Naive thymus-derived CD8-positive, alpha-beta T cell (primary cell): ENCODE measurements around the gene NGLY1. TPM values are rescaled to one million over a fixed set of nuclear protein-coding genes. Genes with fewer than 3 reads are reported as not detected.

Experiments
- ATAC-seq, 2 donors: fragments of 150-1000 bp; cut with Tn5 transposase in 1 of 2; sonication (Bioruptor Pico), chemical (Tn5 transposase) in 1 of 2; 1 replicate in 1 of 2; 2 replicates in 1 of 2; pipeline ENCODE4 v1.10.0; 2021; ENCODE audit warnings: mild to moderate bottlenecking in 2 of 2, moderate library complexity in 2 of 2
- POLR2A ChIA-PET: fragments of 350-600 bp; sonication (Branson Sonifier 250); formaldehyde crosslinking; loops from one replicate; lab custom pipeline; 2021; ENCODE audit warnings: antibody characterized with exemption; lab: Charles Lee
- DNase-seq, 10 donors: peaks; one replicate each; pipeline versions ENCODE4 v3.0.0 to v3.0.0-alpha.2; 2020 to 2022
- H3K27ac Mint-ChIP-seq, 10 donors: one replicate each; pipeline ENCODE4 v1.8.0; 2020 to 2022; ENCODE audit warnings: mild to moderate bottlenecking in 10 of 10, mixed read lengths in 10 of 10, moderate library complexity in 4 of 10, inconsistent platforms in 1 of 10
- H3K27me3 Mint-ChIP-seq, 5 donors: one replicate each; pipeline ENCODE4 v1.8.0; 2021 to 2022; ENCODE audit warnings: mixed read lengths in 5 of 5
- H3K36me3 Mint-ChIP-seq, 3 donors: one replicate each; pipeline ENCODE4 v1.8.0; 2020 to 2022; ENCODE audit warnings: mixed read lengths in 3 of 3, mild to moderate bottlenecking in 2 of 3, inconsistent platforms in 1 of 3
- H3K4me1 Mint-ChIP-seq, 4 donors: one replicate each; pipeline ENCODE4 v1.8.0; 2021 to 2022; ENCODE audit warnings: mixed read lengths in 4 of 4
- H3K4me3 Mint-ChIP-seq, 10 donors: one replicate each; pipeline ENCODE4 v1.8.0; 2020 to 2022; ENCODE audit warnings: mild to moderate bottlenecking in 10 of 10, mixed read lengths in 10 of 10, moderate library complexity in 6 of 10, inconsistent platforms in 1 of 10
- H3K9me3 Mint-ChIP-seq, 9 donors: one replicate each; pipeline ENCODE4 v1.8.0; 2020 to 2022; ENCODE audit warnings: mixed read lengths in 9 of 9, mild to moderate bottlenecking in 3 of 9, inconsistent platforms in 1 of 9, moderate library complexity in 1 of 9
- polyA plus RNA-seq, 3 donors: library from polyadenylated mRNA; unstranded; fragments of 300-500 nt; fragmentation: Illumina TruSeq; gene quantifications; one replicate each; pipeline ENCODE4 v1.2.3, GENCODE V29; 2021
- total RNA-seq, 8 experiments: library from RNA in 2 of 8; stranded (reverse) in 2 of 8; gene quantifications; one replicate each; pipeline ENCODE4 v1.2.3 and lab custom pipeline; 2021 to 2026

The NGLY1 gene
- total and polyA plus RNA-seq, 5 experiments from 2014 or later = 33.4 to 92.4 (median 52.0) TPM

- Mint-ChIP-seq H3K4me3 (peak overlapping the region; percentile 84 to 96 (median 94)), H3K9me3 (no peaks in the 10 kb centered on the region), H3K36me3 (peaks cover 5 to 23% (median 11%) of the 10 kb centered on the region in 3 donors), H3K27ac (peak overlapping the region; percentile 67 to 95 (median 91)), H3K27me3 (no peaks in the 10 kb centered on the region), H3K4me1 (peaks cover 12 to 49% (median 45%) of the 10 kb centered on the region in 4 donors)
- ATAC-seq = no peak
- POLR2A ChIA-PET = interaction anchor here (1.4 kb wide), 1 partner anchor 8 kb away, joined by 5 read pairs; the partner anchor contains the start of gene OXSM
- DNase-seq = no peak
These were observed 1.3 kb downstream of the NGLY1 start for GRCh38 chr3:25781758-25782594.

- peak overlapping the region; percentile 84 to 96 (median 94) for H3K4me3 Mint-ChIP-seq
These were observed 2.0 kb downstream of the NGLY1 start for GRCh38 chr3:25781145-25781757.

GRCh38 chr3:25780618-25781017, 2.6 kb downstream of the NGLY1 start:
- DNase-seq = no peak
- POLR2A ChIA-PET = interaction anchor here (1.4 kb wide), 1 partner anchor 9 kb away, joined by 5 read pairs; the partner anchor contains the start of gene OXSM
- H3K27me3 Mint-ChIP-seq = no peaks in the 10 kb centered on the region
- no peak for ATAC-seq
- peak overlapping the region in 4 of 10 donors; percentile 3 to 61 (median 10) for H3K27ac Mint-ChIP-seq
- no peaks in the 10 kb centered on the region for H3K9me3 Mint-ChIP-seq
- peak overlapping the region in 8 of 10 donors; percentile 2 to 96 (median 46) for H3K4me3 Mint-ChIP-seq
- peaks cover 5 to 36% (median 25%) of the 10 kb centered on the region in 3 donors for H3K36me3 Mint-ChIP-seq
- peaks cover 18 to 56% (median 50%) of the 10 kb centered on the region in 4 donors for H3K4me1 Mint-ChIP-seq

More at GRCh38 chr3:25781145-25781757, 2.0 kb downstream of the NGLY1 start:
- ATAC-seq = no peak
- peaks cover 18 to 54% (median 49%) of the 10 kb centered on the region in 4 donors for H3K4me1 Mint-ChIP-seq
- DNase-seq = no peak
- peaks cover 5 to 30% (median 19%) of the 10 kb centered on the region in 3 donors for H3K36me3 Mint-ChIP-seq
- H3K27me3 Mint-ChIP-seq = no peaks in the 10 kb centered on the region
- peak overlapping the region in 7 of 10 donors; percentile 3 to 94 (median 82) for H3K27ac Mint-ChIP-seq
- POLR2A ChIA-PET = interaction anchor here (1.4 kb wide), 1 partner anchor 9 kb away, joined by 5 read pairs; the partner anchor contains the start of gene OXSM
- no peaks in the 10 kb centered on the region for H3K9me3 Mint-ChIP-seq

- Mint-ChIP-seq H3K27ac (no peak overlapping the region), H3K4me1 (peaks cover 22 to 59% (median 42%) of the 10 kb centered on the region in 4 donors), H3K4me3 (no peak overlapping the region), H3K36me3 (peaks cover 22 to 64% (median 52%) of the 10 kb centered on the region in 3 donors), H3K27me3 (no peaks in the 10 kb centered on the region), H3K9me3 (peaks cover 0 to 4% (median 0%) of the 10 kb centered on the region in 9 donors)
- POLR2A ChIA-PET = no interaction called here
- no peak for DNase-seq
- ATAC-seq = no peak
These were observed 7.3 kb downstream of the NGLY1 start for GRCh38 chr3:25775936-25776335.

GRCh38 chr3:25768851-25769250, 14.4 kb downstream of the NGLY1 start:
- DNase-seq (no peak), ATAC-seq (no peak)
- H3K9me3 Mint-ChIP-seq = peaks cover 0 to 6% (median 1%) of the 10 kb centered on the region in 9 donors
- POLR2A ChIA-PET = no interaction called here
- peaks cover 8 to 63% (median 35%) of the 10 kb centered on the region in 3 donors for H3K36me3 Mint-ChIP-seq
- peaks cover 11 to 44% (median 37%) of the 10 kb centered on the region in 4 donors for H3K4me1 Mint-ChIP-seq
- H3K4me3 Mint-ChIP-seq = no peak overlapping the region
- no peaks in the 10 kb centered on the region for H3K27me3 Mint-ChIP-seq
- peak overlapping the region in 1 of 10 donors; percentile 37 for H3K27ac Mint-ChIP-seq

- Mint-ChIP-seq H3K27me3 (no peaks in the 10 kb centered on the region), H3K4me3 (no peak overlapping the region), H3K9me3 (no peaks in the 10 kb centered on the region), H3K27ac (peak overlapping the region in 4 of 10 donors; percentile 11 to 60 (median 36)), H3K4me1 (peaks cover 14 to 35% (median 21%) of the 10 kb centered on the region in 4 donors), H3K36me3 (peaks cover 14 to 74% (median 41%) of the 10 kb centered on the region in 3 donors)
- ATAC-seq = no peak
- POLR2A ChIA-PET = no interaction called here
- no peak for DNase-seq
These were observed 31.5 kb downstream of the NGLY1 start for GRCh38 chr3:25751725-25752124.

GRCh38 chr3:25751048-25751447, 32.2 kb downstream of the NGLY1 start:
- Mint-ChIP-seq H3K4me3 (no peak overlapping the region), H3K27ac (no peak overlapping the region), H3K27me3 (no peaks in the 10 kb centered on the region), H3K4me1 (peaks cover 14 to 28% (median 18%) of the 10 kb centered on the region in 4 donors), H3K36me3 (peaks cover 14 to 77% (median 47%) of the 10 kb centered on the region in 3 donors), H3K9me3 (no peaks in the 10 kb centered on the region)
- ATAC-seq = no peak
- no peak for DNase-seq
- POLR2A ChIA-PET = no interaction called here

GRCh38 chr3:25749031-25749581, 34.1 kb downstream of the NGLY1 start:
- no peak for ATAC-seq
- POLR2A ChIA-PET = no interaction called here
- no peaks in the 10 kb centered on the region for H3K27me3 Mint-ChIP-seq
- H3K4me1 Mint-ChIP-seq = peaks cover 4 to 12% (median 9%) of the 10 kb centered on the region in 4 donors
- no peak overlapping the region for H3K4me3 Mint-ChIP-seq
- DNase-seq = no peak
- H3K9me3 Mint-ChIP-seq = peaks cover 0 to 5% (median 0%) of the 10 kb centered on the region in 9 donors
- peak overlapping the region in 1 of 10 donors; percentile 12 for H3K27ac Mint-ChIP-seq
- H3K36me3 Mint-ChIP-seq = peaks cover 23 to 86% (median 64%) of the 10 kb centered on the region in 3 donors

- Mint-ChIP-seq H3K27me3 (no peaks in the 10 kb centered on the region), H3K36me3 (peaks cover 23 to 88% (median 70%) of the 10 kb centered on the region in 3 donors), H3K27ac (peak overlapping the region in 1 of 10 donors; percentile 6), H3K4me3 (no peak overlapping the region), H3K4me1 (peaks cover 5 to 14% (median 12%) of the 10 kb centered on the region in 4 donors), H3K9me3 (peaks cover 0 to 5% (median 0%) of the 10 kb centered on the region in 9 donors)
- DNase-seq = no peak
- POLR2A ChIA-PET = no interaction called here
- no peak for ATAC-seq
These were observed 35.1 kb downstream of the NGLY1 start for GRCh38 chr3:25748189-25748588.

GRCh38 chr3:25747033-25747432, 36.2 kb downstream of the NGLY1 start:
- Mint-ChIP-seq H3K4me3 (no peak overlapping the region), H3K9me3 (peaks cover 0 to 5% (median 0%) of the 10 kb centered on the region in 9 donors), H3K36me3 (peaks cover 23 to 92% (median 71%) of the 10 kb centered on the region in 3 donors), H3K4me1 (peaks cover 3 to 16% (median 13%) of the 10 kb centered on the region in 4 donors), H3K27me3 (no peaks in the 10 kb centered on the region), H3K27ac (peak overlapping the region in 1 of 10 donors; percentile 55)
- no peak for DNase-seq
- ATAC-seq = no peak
- POLR2A ChIA-PET = no interaction called here

- H3K9me3 Mint-ChIP-seq = peaks cover 0 to 5% (median 0%) of the 10 kb centered on the region in 9 donors
- no peaks in the 10 kb centered on the region for H3K27me3 Mint-ChIP-seq
- no peak for DNase-seq
- POLR2A ChIA-PET = interaction anchor here (0.6 kb wide), 1 partner anchor 61 kb away, joined by 3 read pairs; no protein-coding TSS in a partner anchor
- ATAC-seq = no peak
- H3K4me1 Mint-ChIP-seq = peaks cover 3 to 16% (median 11%) of the 10 kb centered on the region in 4 donors
- peak overlapping the region in 1 of 10 donors; percentile 4 for H3K27ac Mint-ChIP-seq
- peaks cover 18 to 86% (median 57%) of the 10 kb centered on the region in 3 donors for H3K36me3 Mint-ChIP-seq
- H3K4me3 Mint-ChIP-seq = no peak overlapping the region
These were observed 38.8 kb downstream of the NGLY1 start for GRCh38 chr3:25744470-25744869.

GRCh38 chr3:25728101-25728500, 55.1 kb downstream of the NGLY1 start:
- Mint-ChIP-seq H3K9me3 (no peaks in the 10 kb centered on the region), H3K4me3 (no peak overlapping the region), H3K36me3 (peaks cover 4 to 78% (median 31%) of the 10 kb centered on the region in 3 donors), H3K27me3 (no peaks in the 10 kb centered on the region), H3K4me1 (peaks cover 4 to 14% (median 6%) of the 10 kb centered on the region in 4 donors), H3K27ac (no peak overlapping the region)
- DNase-seq (no peak), ATAC-seq (no peak)
- POLR2A ChIA-PET = no interaction called here
